H9 (cell line): Measurements from ENCODE around the gene METRN. TPM values are rescaled to one million over a fixed set of nuclear protein-coding genes. Genes with fewer than 3 reads are reported as not detected.

ENCODE experiments used
- DNase-seq: peaks from one replicate; pipeline ENCODE4 v3.0.0-alpha.2; 2017
- H2AFZ ChIP-seq: one replicate; pipeline ENCODE4 v1.6.1; 2013; ENCODE audit warnings: mild to moderate bottlenecking, low read length, control low read depth, moderate library complexity
- H2AK5ac ChIP-seq: 2 replicates; pipeline ENCODE4 v1.6.1; 2013; ENCODE audit warnings: low read length, control low read depth, mixed read lengths; ENCODE audit not compliant: insufficient read length
- H2BK120ac ChIP-seq: one replicate; pipeline ENCODE4 v1.6.1; 2013; ENCODE audit warnings: low read depth, mild to moderate bottlenecking, low read length, control low read depth, inconsistent platforms; ENCODE audit not compliant: poor library complexity, severe bottlenecking
- H2BK12ac ChIP-seq: 2 replicates; pipeline ENCODE4 v1.6.1; 2013; ENCODE audit warnings: low read length, control low read depth, mixed read lengths, low read depth; ENCODE audit not compliant: insufficient read length
- H2BK15ac ChIP-seq: 2 replicates; pipeline ENCODE4 v1.6.1; 2013; ENCODE audit warnings: low read depth, low read length, control low read depth
- H2BK20ac ChIP-seq: one replicate; pipeline ENCODE4 v1.6.1; 2013; ENCODE audit warnings: low read depth, mild to moderate bottlenecking, low read length, control low read depth, inconsistent platforms; ENCODE audit not compliant: poor library complexity, severe bottlenecking
- H2BK5ac ChIP-seq: 2 replicates; pipeline ENCODE4 v1.6.1; 2013; ENCODE audit warnings: low read length, control low read depth, mixed read lengths; ENCODE audit not compliant: insufficient read length
- H3K14ac ChIP-seq: 2 replicates; pipeline ENCODE4 v1.6.1; 2013; ENCODE audit warnings: low read length, control low read depth; ENCODE audit not compliant: insufficient read depth
- H3K18ac ChIP-seq: 2 replicates; pipeline ENCODE4 v1.6.1; 2013; ENCODE audit warnings: low read depth, mild to moderate bottlenecking, mixed read lengths, low read length, control low read depth; ENCODE audit not compliant: insufficient read length
- H3K23ac ChIP-seq: 2 replicates; pipeline ENCODE4 v1.6.1; 2013; ENCODE audit warnings: low read length, control low read depth, mixed read lengths, low read depth; ENCODE audit not compliant: insufficient read length
- H3K23me2 ChIP-seq: 2 replicates; pipeline ENCODE4 v1.6.1; 2013; ENCODE audit warnings: low read depth, mild to moderate bottlenecking, mixed read lengths, low read length, control low read depth; ENCODE audit not compliant: insufficient read length, poor library complexity, severe bottlenecking
- H3K27ac ChIP-seq: 2 replicates; pipeline ENCODE4 v1.5.1; 2013; ENCODE audit warnings: low read length, control low read depth, mixed read lengths, low read depth; ENCODE audit not compliant: insufficient read length
- H3K27me3 ChIP-seq: 2 replicates; pipeline ENCODE4 v1.6.1; 2013; ENCODE audit warnings: low read length, control low read depth, inconsistent platforms; ENCODE audit not compliant: insufficient read depth
- H3K4ac ChIP-seq: 2 replicates; pipeline ENCODE4 v1.6.1; 2013; ENCODE audit warnings: low read depth, mild to moderate bottlenecking, control low read depth, inconsistent platforms, low read length, moderate library complexity
- H3K4me1 ChIP-seq: 2 replicates; pipeline ENCODE4 v1.6.1; 2013; ENCODE audit warnings: low read length, control low read depth, inconsistent platforms; ENCODE audit not compliant: insufficient read depth
- H3K4me2 ChIP-seq: 2 replicates; pipeline ENCODE4 v1.6.1; 2013; ENCODE audit warnings: low read length, control low read depth, mixed read lengths; ENCODE audit not compliant: insufficient read length, insufficient read depth
- H3K56ac ChIP-seq: 2 replicates; pipeline ENCODE4 v1.6.1; 2013; ENCODE audit warnings: low read depth, mild to moderate bottlenecking, mixed read lengths, low read length, control low read depth; ENCODE audit not compliant: insufficient read length
- H3K79me1 ChIP-seq: 2 replicates; pipeline ENCODE4 v1.6.1; 2013; ENCODE audit warnings: low read depth, mild to moderate bottlenecking, moderate library complexity, low read length, control low read depth, inconsistent platforms; ENCODE audit not compliant: insufficient read depth, poor library complexity, severe bottlenecking
- H3K79me2 ChIP-seq: 2 replicates; pipeline ENCODE4 v1.6.1; 2013; ENCODE audit warnings: low read length, control low read depth, inconsistent platforms; ENCODE audit not compliant: insufficient read depth
- H3K9ac ChIP-seq: 2 replicates; pipeline ENCODE4 v1.6.1; 2013; ENCODE audit warnings: low read length, control low read depth, mixed read lengths; ENCODE audit not compliant: insufficient read length; ENCODE audit errors: extremely low read depth
- H3K9me3 ChIP-seq: one replicate; pipeline ENCODE4 v1.6.1; 2013; ENCODE audit warnings: low read depth, low read length, inconsistent platforms; ENCODE audit not compliant: control insufficient read depth
- H3T11ph ChIP-seq: one replicate; pipeline ENCODE4 v1.6.1; 2013; ENCODE audit warnings: mild to moderate bottlenecking, low read length, control low read depth, inconsistent platforms
- H4K20me1 ChIP-seq: one replicate; pipeline ENCODE4 v1.6.1; 2013; ENCODE audit not compliant: control insufficient read depth, insufficient read length, insufficient read depth
- H4K5ac ChIP-seq: 2 replicates; pipeline ENCODE4 v1.6.1; 2013; ENCODE audit warnings: low read depth, mild to moderate bottlenecking, mixed read lengths, low read length, control low read depth; ENCODE audit not compliant: insufficient read length
- H4K8ac ChIP-seq: replicated peaks from 2 replicates; pipeline ENCODE4 v1.6.1; 2013; ENCODE audit warnings: low read length, control low read depth, mixed read lengths, low read depth; ENCODE audit not compliant: insufficient read length
- H4K91ac ChIP-seq: 2 replicates; pipeline ENCODE4 v1.6.1; 2013; ENCODE audit warnings: low read depth, mild to moderate bottlenecking, moderate library complexity, mixed read lengths, low read length, control low read depth; ENCODE audit not compliant: insufficient read length
- H3K27ac Mint-ChIP-seq, 3 experiments: 2 replicates in 2 of 3; 3 replicates in 1 of 3; pipeline ENCODE4 v1.8.0; 2020 to 2021; ENCODE audit warnings: mixed read lengths in 3 of 3, mild to moderate bottlenecking in 1 of 3, moderate library complexity in 1 of 3
- H3K27me3 Mint-ChIP-seq: 2 replicates; pipeline ENCODE4 v1.8.0; 2021; ENCODE audit warnings: low read depth, mild to moderate bottlenecking, moderate library complexity, mixed read lengths
- H3K36me3 Mint-ChIP-seq, 3 experiments: 2 replicates in 2 of 3; 3 replicates in 1 of 3; pipeline ENCODE4 v1.8.0; 2020 to 2021; ENCODE audit warnings: low read depth in 3 of 3, mixed read lengths in 3 of 3; ENCODE audit not compliant: insufficient read depth in 1 of 3
- H3K4me1 Mint-ChIP-seq, 2 experiments: 2 replicates each; pipeline ENCODE4 v1.8.0; 2020; ENCODE audit warnings: mixed read lengths in 2 of 2
- H3K4me3 Mint-ChIP-seq, 2 experiments: 2 replicates in 1 of 2; 3 replicates in 1 of 2; pipeline ENCODE4 v1.8.0; 2020 to 2021; ENCODE audit warnings: mild to moderate bottlenecking in 2 of 2, mixed read lengths in 2 of 2, moderate library complexity in 1 of 2
- H3K9me3 Mint-ChIP-seq, 2 experiments: 2 replicates in 1 of 2; 3 replicates in 1 of 2; pipeline ENCODE4 v1.8.0; 2020; ENCODE audit warnings: mild to moderate bottlenecking in 2 of 2, mixed read lengths in 2 of 2, moderate library complexity in 1 of 2
- CTCF ChIP-seq: fragments of 200-600 bp; sonication (generic); conservative IDR thresholded peaks from 3 replicates; pipeline ENCODE4 v1.8.0; 2021; ENCODE audit warnings: antibody characterized with exemption, mild to moderate bottlenecking
- WGBS: extraction: QIAGEN DNeasy Blood & Tissue Kit; methylation state at CpG from one replicate; pipeline ENCODE4 v1.1.7; 2013; ENCODE audit warnings: missing lambda C conversion rate, low lambda C conversion rate, mixed read lengths; ENCODE audit not compliant: insufficient read length; ENCODE audit errors: extremely low coverage; 5-methylcytosine and 5-hydroxymethylcytosine counted together
- total RNA-seq: library from RNA; stranded (reverse); gene quantifications from 2 replicates; pipeline ENCODE4 v1.2.1, GENCODE V29; 2021

Gene METRN
- total RNA-seq, 1 experiment from 2014 or later = 26.2 TPM

- Histone ChIP-seq H4K8ac (no peak overlapping the region), H4K91ac (no peak overlapping the region), H4K5ac (no peak overlapping the region), H3K4ac (no peak overlapping the region), H3K56ac (no peak overlapping the region), H2AK5ac (no peak overlapping the region), H3K79me2 (no peaks in the 10 kb centered on the region), H2BK12ac (no peak overlapping the region), H2BK20ac (no peak overlapping the region), H3K14ac (peak overlapping the region; percentile 20; the same call in 1 of the 2 replicates), H3K27me3 (no peaks in the 10 kb centered on the region), H3K4me1 (peaks cover 2% of the 10 kb centered on the region; the same call in 1 of the 2 replicates), H2BK5ac (no peak overlapping the region), H3K23ac (no peak overlapping the region), H4K20me1 (no peaks in the 10 kb centered on the region), H2BK120ac (no peak overlapping the region), H3K9me3 (no peaks in the 10 kb centered on the region), H3K9ac (no peak overlapping the region), H3K4me2 (peak overlapping the region; percentile 55), H3K79me1 (no peaks in the 10 kb centered on the region), H2BK15ac (no peak overlapping the region), H3K23me2 (peaks cover 10% of the 10 kb centered on the region), H2AFZ (no peak overlapping the region), H3T11ph (no peak overlapping the region), H3K27ac (no peak overlapping the region), H3K18ac (no peak overlapping the region)
- H3K27me3 Mint-ChIP-seq = no peaks in the 10 kb centered on the region
- no peak overlapping the region for H3K27ac Mint-ChIP-seq
- H3K36me3 Mint-ChIP-seq = peaks cover 3 to 21% (median 20%) of the 10 kb centered on the region in 3 experiments; a peak in 6 of 7 replicates
- no CpG with 5 or more reads among the region's 22 CpGs for WGBS
- no peak for TF ChIP-seq CTCF
- H3K4me1 Mint-ChIP-seq = peaks cover 9 to 13% of the 10 kb centered on the region in 2 experiments
- H3K4me3 Mint-ChIP-seq = peak overlapping the region; percentile 75 to 84
- no peak for DNase-seq
- H3K9me3 Mint-ChIP-seq = no peaks in the 10 kb centered on the region
Observed at GRCh38 chr16:740459-740763, 25.5 kb downstream of the METRN start.
